Heart left ventricle (tissue), 16 donors: ENCODE data around the gene SFRP4. TPM values are rescaled to one million over a fixed set of nuclear protein-coding genes. Genes with fewer than 3 reads are reported as not detected.

Experiments used
- ATAC-seq, 4 donors: fragments of 200-7000 bp; cut with Tn5 transposase; one replicate each; pipeline ENCODE4 v1.9.1; 2020 to 2022; ENCODE audit warnings: moderate library complexity in 4 of 4, mild to moderate bottlenecking in 3 of 4, moderate number of reproducible peaks in 1 of 4
- DNase-seq, 5 donors: peaks; one replicate each; pipeline ENCODE4 v3.0.0-alpha.2; 2020
- H3K27ac ChIP-seq, 12 donors: fragments of 200-600 bp; sonication (generic) in 4 of 12; one replicate each; pipeline versions ENCODE4 v1.5.0 to v1.8.0; 2016 to 2022; ENCODE audit warnings: mild to moderate bottlenecking in 2 of 12
- H3K27me3 ChIP-seq, 9 donors: fragments of 200-600 bp; sonication (generic) in 2 of 9; one replicate each; pipeline versions ENCODE4 v1.5.1 to v1.8.0; 2016 to 2022; ENCODE audit warnings: mild to moderate bottlenecking in 3 of 9
- H3K36me3 ChIP-seq, 9 donors: fragments of 200-600 bp; sonication (generic) in 2 of 9; one replicate each; pipeline versions ENCODE4 v1.5.0 to v1.8.0; 2018 to 2022; ENCODE audit warnings: mild to moderate bottlenecking in 2 of 9
- H3K4me1 ChIP-seq, 12 donors: fragments of 200-600 bp; sonication (generic) in 4 of 12; one replicate each; pipeline versions ENCODE4 v1.5.0 to v1.8.0; 2016 to 2022; ENCODE audit warnings: mild to moderate bottlenecking in 3 of 12
- H3K4me3 ChIP-seq, 12 donors: fragments of 200-600 bp; sonication (generic) in 4 of 12; one replicate each; pipeline versions ENCODE4 v1.5.0 to v1.8.0; 2017 to 2022; ENCODE audit warnings: mild to moderate bottlenecking in 9 of 12, moderate library complexity in 4 of 12
- H3K9me3 ChIP-seq, 12 donors: fragments of 200-600 bp; sonication (generic) in 4 of 12; one replicate each; pipeline versions ENCODE4 v1.5.0 to v1.8.0; 2016 to 2022; ENCODE audit warnings: mild to moderate bottlenecking in 1 of 12
- POLR2A ChIP-seq, 2 donors: fragments of 450-650 bp; IDR thresholded peaks; one replicate each; pipeline ENCODE4 v1.6.1; 2017; ENCODE audit warnings: antibody characterized with exemption in 2 of 2, mild to moderate bottlenecking in 2 of 2, moderate library complexity in 2 of 2
- WGBS, 4 donors: extraction: QIAGEN DNeasy Blood & Tissue Kit in 2 of 4; methylation state at CpG; one replicate each; pipeline versions ENCODE4 v1.1.5 to v1.1.7; 2013 to 2018; 5-methylcytosine and 5-hydroxymethylcytosine counted together
- intact Hi-C, 10 donors: fragments of 100-400 bp; cut with DNase I; formaldehyde crosslinking; loops; one replicate each; pipeline versions ENCODE4 v1.11.1 to v1.14.2; 2022
- polyA plus RNA-seq, 2 donors: library from polyadenylated mRNA; stranded (reverse); fragments of 200-250 nt; gene quantifications; one replicate each; pipeline ENCODE4 v1.2.3, GENCODE V29; 2013
- total RNA-seq, 9 donors: library from RNA; depleted of rRNA in 2 of 9; stranded (reverse); fragments of >200 nt in 2 of 9; fragmentation: NEBNext Ultra II Directional in 3 of 9; extraction: Animal tissue kit (Norgen Biotek cat#: 25700) in 3 of 9; gene quantifications; one replicate each; pipeline versions ENCODE4 v1.1.0 to v1.2.4, GENCODE V29; 2016 to 2023
- TF ChIP-seq, protein P1 (sequence below), 12 donors: fragments of 200-600 bp; sonication (generic) in 4 of 12; IDR thresholded peaks; one replicate each; pipeline versions ENCODE4 v1.5.0 to v1.8.0; 2018 to 2022; ENCODE audit warnings: antibody characterized with exemption in 12 of 12, mild to moderate bottlenecking in 5 of 12
- donor health status: ischemic (EF 13 %, LVEDD 7.1; RV severe dilation, severe dysfunction).
- donor health status: healthy with polysubstance abuse.
- donor health status: DM: no; HTN: yes; CAD: no.
- donor health status: DM: no; HTN: no; CAD: no.
- donor health status: ischemic (EF 25% LVEDD 6.9; RV normal size, moderate dysfunction).
- donor health status: ischemic (EF 25% LVEDD 5.7; RV mildly dilated, moderate dysfunction).
- donor health status: healthy.
- donor health status: DM: yes; HTN: yes; CAD: no.
- donor health status: ischemic (EF 35%, LVEDD 5.7; RV mildly dilated, moderate dysfunction).
- donor health status: nonischemic (EF 11% LVEDD 7.7; RV severe dilation, severe dysfunction).
- donor health status: DM: yes; HTN: yes; CAD: no.
- donor health status: PGD.
- donor health status: ischemic (EF 29% LVEDD 5.4; RV normal size, mild dysfunction).
- donor health status: nonischemic (EF 23%, LVEDD 6.1; RV moderate dilation, normal function).

SFRP4 gene
- total and polyA plus RNA-seq, 11 donors = 0.10 to 21.3 (median 0.87) TPM

DNA sequence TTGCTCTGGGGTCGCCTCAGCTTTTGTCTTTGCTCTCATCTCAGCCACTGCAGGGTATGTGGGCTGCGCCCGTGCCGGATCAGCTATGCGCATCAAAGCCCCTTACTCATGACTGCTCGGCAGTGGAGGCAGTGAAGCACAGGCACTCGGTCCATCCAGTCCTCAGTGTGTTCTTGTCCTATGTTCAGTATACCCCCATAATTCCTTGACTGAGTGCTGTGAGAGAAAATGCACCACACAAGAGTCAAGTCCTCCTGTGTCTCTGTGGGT lies 31.3 kb upstream of the SFRP4 start:
- peak overlapping the region in 3 of 12 donors; percentile 11 to 59 (median 46) for H3K27ac ChIP-seq
- intact Hi-C loops = no loop called here

DNA sequence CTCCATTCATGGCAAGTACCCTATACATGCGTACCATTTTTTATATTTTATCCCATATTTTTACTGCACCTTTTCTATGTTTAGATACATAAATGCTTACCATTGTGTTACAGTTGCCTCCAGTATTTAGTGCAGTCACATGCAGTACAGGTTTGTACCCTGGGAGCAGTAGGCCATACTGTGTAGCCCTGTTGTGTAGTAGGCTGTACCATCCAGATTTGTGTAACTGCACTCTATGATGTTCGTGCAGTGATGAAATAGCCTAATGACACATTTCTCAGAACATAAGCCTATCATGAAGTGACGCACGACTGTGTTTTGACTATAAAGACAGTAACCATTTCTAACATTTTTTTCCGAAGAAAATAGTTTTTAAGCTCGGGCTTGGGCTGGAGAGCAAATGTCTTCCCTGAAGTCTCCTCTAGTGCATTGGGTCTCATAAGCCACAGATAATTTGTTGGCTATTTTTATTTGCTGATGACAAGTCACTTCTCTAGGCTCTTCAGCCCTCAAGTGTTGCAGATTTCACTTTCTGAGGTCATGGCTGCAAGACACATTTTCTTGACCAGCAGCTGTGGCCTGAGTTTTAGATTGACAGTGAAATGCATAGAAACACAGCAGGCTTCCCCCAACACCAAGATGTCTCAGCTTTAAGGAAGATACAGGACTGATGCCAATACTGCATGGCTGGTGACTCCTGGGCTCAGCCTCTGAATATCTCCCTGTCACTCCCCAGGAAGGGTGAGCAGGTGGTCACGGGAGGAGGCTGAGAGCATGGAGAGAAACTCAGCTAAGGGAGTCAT lies 30.7 kb upstream of the SFRP4 start:
- no peak for DNase-seq
- intact Hi-C loops = no loop called here
- Histone ChIP-seq H3K27me3 (no peaks in the 10 kb centered on the region), H3K4me3 (no peak overlapping the region), H3K27ac (peak overlapping the region in 4 of 12 donors; percentile 9 to 59 (median 28)), H3K4me1 (peaks cover 0 to 43% (median 25%) of the 10 kb centered on the region in 12 donors), H3K36me3 (peaks cover 0 to 27% (median 0%) of the 10 kb centered on the region in 9 donors), H3K9me3 (peaks cover 0 to 3% (median 0%) of the 10 kb centered on the region in 12 donors)
- TF ChIP-seq POLR2A (IDR thresholded peaks at IDR 0.05) = no peak
- TF ChIP-seq, protein P1, sequence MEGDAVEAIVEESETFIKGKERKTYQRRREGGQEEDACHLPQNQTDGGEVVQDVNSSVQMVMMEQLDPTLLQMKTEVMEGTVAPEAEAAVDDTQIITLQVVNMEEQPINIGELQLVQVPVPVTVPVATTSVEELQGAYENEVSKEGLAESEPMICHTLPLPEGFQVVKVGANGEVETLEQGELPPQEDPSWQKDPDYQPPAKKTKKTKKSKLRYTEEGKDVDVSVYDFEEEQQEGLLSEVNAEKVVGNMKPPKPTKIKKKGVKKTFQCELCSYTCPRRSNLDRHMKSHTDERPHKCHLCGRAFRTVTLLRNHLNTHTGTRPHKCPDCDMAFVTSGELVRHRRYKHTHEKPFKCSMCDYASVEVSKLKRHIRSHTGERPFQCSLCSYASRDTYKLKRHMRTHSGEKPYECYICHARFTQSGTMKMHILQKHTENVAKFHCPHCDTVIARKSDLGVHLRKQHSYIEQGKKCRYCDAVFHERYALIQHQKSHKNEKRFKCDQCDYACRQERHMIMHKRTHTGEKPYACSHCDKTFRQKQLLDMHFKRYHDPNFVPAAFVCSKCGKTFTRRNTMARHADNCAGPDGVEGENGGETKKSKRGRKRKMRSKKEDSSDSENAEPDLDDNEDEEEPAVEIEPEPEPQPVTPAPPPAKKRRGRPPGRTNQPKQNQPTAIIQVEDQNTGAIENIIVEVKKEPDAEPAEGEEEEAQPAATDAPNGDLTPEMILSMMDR (IDR thresholded peaks at IDR 0.05) = no peak
- ATAC-seq = peak in 3 of 4 donors; percentile 41 to 58 (median 49)
- WGBS, 4 donors = 52 to 67% (median 62%) methylated on average over 7 of the region's 7 CpGs

More for the DNA sequence above, 31.3 kb upstream of the SFRP4 start:
- ATAC-seq = no peak
- peaks cover 0 to 27% (median 0%) of the 10 kb centered on the region in 9 donors for H3K36me3 ChIP-seq
- H3K4me1 ChIP-seq = peaks cover 0 to 38% (median 20%) of the 10 kb centered on the region in 12 donors
- H3K4me3 ChIP-seq = no peak overlapping the region
- 83 to 90% (median 87%) methylated on average over 7 of the region's 7 CpGs for WGBS, 4 donors
- peaks cover 0 to 3% (median 0%) of the 10 kb centered on the region in 12 donors for H3K9me3 ChIP-seq
- no peak for DNase-seq
- no peaks in the 10 kb centered on the region for H3K27me3 ChIP-seq
- TF ChIP-seq POLR2A (IDR thresholded peaks at IDR 0.05) = no peak
- TF ChIP-seq, protein P1 (IDR thresholded peaks at IDR 0.05) = no peak

DNA sequence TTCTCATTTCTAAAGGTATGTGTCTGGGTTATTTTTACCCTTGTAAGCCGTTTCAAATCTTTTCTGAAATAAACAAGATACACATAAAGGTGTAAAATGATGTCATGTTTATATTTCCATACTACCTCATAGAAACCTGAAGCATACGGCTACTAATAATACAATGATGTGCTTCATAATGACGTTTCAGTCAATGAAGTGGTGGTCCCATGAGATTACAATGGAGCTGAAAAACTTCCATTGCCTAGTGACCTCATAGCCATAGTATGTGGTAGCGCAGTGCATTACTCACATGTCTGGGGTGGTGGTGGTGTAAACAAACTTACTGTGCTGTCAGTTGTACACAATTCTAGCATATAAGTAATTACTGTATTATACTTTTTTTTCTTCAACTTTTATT lies 28.7 kb upstream of the SFRP4 start:
- DNase-seq (no peak), ATAC-seq (no peak)
- intact Hi-C loops = no loop called here
- Histone ChIP-seq H3K27ac (peak overlapping the region in 2 of 12 donors; percentile 74 to 79), H3K4me3 (no peak overlapping the region), H3K27me3 (no peaks in the 10 kb centered on the region), H3K36me3 (peaks cover 0 to 12% (median 0%) of the 10 kb centered on the region in 9 donors), H3K4me1 (peaks cover 0 to 52% (median 26%) of the 10 kb centered on the region in 12 donors), H3K9me3 (peaks cover 0 to 3% (median 0%) of the 10 kb centered on the region in 12 donors)
- WGBS, 4 donors = 59 to 70% (median 68%) methylated on average over 4 of the region's 4 CpGs
- no peak for TF ChIP-seq POLR2A (IDR thresholded peaks at IDR 0.05)
- TF ChIP-seq, protein P1 (IDR thresholded peaks at IDR 0.05) = no peak

DNA sequence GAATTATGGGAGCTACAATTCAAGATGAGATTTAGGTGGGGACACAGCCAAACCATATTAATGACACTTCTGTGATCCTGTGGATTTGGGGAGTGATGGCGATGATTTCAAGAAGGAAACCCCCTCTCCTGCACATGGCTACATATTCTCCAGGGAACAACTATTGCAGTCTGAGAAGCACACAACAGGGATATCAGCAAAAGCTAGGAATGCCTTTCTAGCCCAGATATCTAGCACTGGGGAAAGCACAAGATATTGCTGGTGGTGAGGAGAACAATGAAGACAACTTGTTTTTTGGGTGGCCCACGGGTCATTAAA lies 28.1 kb upstream of the SFRP4 start:
- Histone ChIP-seq H3K36me3 (peaks cover 0 to 6% (median 0%) of the 10 kb centered on the region in 9 donors), H3K27ac (peak overlapping the region in 6 of 12 donors; percentile 60 to 85 (median 78)), H3K9me3 (peaks cover 0 to 3% (median 0%) of the 10 kb centered on the region in 12 donors), H3K4me1 (peaks cover 0 to 52% (median 26%) of the 10 kb centered on the region in 12 donors), H3K4me3 (no peak overlapping the region), H3K27me3 (no peaks in the 10 kb centered on the region)
- WGBS, 4 donors = 40 to 53% (median 46%) methylated on average over 2 of the region's 2 CpGs
- no peak for DNase-seq
- no peak for TF ChIP-seq POLR2A (IDR thresholded peaks at IDR 0.05)
- TF ChIP-seq, protein P1 (IDR thresholded peaks at IDR 0.05) = no peak
- intact Hi-C loops = no loop called here
- no peak for ATAC-seq
